NCI-H1092 treated with DMSO at 0.1 percent for 48 hours (cell line): ENCODE data around the gene CYP27C1.

Experiments used
- DNase-seq: peaks from one replicate; lab custom pipeline; 2025; lab: John Stamatoyannopoulos, UW

Gene CYP27C1

DNA sequence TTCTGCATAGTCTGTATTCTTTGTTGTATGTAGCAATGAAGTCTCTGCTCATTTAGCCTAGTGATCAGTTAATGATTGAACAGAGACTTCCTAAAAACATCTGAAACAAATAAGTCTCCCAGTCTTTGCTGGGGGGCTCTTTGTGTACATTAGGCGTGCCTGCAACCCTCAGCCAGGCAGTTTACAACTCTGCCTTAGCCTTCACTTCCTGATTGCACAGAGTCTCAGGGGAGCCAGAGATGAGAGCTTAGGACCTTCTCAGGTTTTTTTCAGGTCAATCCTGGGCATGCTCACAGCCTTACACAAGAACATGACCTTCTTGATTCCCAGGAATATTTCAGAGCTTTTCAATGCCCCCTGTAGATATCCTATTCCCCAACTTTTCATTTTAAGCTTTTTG, 69.1 kb downstream of the CYP27C1 start:
- no peak for DNase-seq

DNA sequence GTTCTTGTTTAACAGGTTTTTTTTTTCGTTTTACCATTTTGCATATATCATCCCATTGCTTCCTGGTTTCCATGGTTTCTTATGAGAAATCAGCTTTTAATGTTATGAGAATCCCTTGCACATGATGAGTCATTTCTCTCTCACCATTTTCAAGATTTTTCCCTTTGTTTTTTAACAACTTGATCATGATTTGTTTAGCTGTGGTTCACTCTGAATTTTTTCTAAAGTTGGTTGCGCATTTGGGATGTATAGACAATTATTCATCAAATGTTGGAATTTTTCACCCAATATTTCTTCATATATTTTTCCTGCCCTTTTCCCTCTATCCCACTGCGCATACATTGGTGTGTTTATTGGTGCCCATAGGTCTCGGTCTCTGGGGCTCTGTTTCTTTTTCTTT, 70.7 kb downstream of the CYP27C1 start:
- no peak for DNase-seq

DNA sequence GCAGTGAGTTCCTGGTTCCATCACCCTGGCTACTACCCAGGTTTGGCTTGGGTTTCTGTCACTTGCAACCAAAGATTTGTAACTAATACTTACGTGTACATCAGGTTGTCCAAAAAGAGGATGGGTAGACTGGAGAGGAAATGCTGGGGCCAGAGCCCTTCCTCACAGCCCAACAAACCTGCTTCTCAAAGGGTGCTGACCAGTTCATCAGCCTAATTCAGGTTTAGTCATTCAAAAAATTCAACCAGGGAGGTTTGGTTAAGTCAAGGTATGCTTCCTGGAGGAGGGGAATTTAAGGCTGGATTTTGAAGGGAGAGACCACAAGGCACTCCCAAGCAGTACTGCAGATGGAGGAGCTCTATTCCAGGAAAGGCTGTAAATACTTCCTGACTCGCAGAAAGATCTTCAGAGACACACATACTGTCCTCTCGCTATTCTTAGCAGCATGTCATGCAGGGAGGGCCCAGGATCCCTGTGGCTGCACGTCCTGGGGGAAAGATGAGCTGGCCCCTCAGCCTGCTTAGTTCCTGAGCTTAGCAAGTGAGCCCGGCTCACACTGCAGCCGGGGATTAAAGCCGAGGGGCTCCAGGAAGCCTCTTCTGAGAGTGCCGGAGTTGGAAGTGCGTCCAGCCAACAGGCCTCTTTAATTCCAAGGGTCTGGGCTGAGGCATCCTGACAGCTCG, 73.1 kb downstream of the CYP27C1 start:
- DNase-seq, result no peak

DNA sequence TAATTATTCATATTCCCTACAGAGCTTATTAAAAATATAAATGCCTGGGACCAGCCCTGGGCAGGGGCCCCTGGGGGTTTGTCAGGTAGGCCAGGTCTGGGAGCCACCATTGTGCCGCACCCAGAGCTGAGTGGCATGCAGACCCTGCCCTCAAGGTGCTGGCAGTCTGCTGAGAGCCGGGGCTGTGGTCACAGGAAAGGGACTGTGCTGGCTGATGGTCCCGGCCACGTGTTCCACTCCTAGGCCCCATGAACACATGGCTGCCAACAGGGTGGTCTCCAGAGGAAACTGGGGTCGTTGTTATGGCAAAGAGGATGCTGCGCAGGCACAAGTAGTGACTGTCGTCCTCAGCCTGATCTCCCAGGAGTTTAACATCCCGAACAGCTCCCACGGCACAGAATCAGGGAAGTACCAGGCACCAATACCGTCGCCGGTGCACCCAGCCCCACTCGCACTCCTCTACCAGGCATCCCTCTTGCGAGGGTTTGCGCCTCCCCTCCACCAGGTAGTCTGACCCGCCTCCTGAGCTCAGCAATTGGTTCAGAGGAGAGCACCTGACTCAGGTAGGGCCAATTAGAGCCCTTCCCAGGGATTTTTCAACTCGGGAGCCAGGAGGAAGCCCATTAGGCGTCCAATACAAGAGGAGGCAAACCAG, 73.9 kb downstream of the CYP27C1 start:
- no peak for DNase-seq

DNA sequence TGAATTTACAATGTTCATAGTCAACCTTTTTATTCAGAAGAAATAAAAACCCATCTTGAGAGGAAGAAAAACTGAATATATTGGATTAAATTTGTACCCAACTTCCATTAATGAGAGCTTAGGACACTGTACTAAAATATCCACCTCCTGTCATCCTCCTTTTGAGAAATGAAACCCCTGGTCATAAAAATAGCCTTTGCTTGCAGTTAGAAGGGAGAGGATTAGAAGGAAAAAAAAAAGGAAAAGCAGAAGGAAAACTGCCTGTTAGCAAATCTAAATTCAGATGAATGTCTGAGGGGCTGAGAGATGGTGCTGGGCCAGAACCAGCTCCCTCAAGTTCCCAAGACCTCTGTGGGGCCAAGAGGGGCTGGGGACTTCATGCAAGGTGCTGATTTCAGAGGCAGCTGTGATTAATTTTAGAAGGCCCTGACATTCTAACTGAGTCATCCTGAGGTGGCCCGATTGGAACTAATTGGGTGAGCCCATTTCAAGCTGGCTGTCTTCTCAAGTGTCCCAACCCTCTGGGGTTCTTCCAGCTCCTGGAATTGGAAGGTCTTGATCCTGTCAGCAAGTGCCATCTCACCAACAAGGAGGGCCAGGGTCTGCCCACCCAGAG, 74.7 kb downstream of the CYP27C1 start:
- no peak for DNase-seq

DNA sequence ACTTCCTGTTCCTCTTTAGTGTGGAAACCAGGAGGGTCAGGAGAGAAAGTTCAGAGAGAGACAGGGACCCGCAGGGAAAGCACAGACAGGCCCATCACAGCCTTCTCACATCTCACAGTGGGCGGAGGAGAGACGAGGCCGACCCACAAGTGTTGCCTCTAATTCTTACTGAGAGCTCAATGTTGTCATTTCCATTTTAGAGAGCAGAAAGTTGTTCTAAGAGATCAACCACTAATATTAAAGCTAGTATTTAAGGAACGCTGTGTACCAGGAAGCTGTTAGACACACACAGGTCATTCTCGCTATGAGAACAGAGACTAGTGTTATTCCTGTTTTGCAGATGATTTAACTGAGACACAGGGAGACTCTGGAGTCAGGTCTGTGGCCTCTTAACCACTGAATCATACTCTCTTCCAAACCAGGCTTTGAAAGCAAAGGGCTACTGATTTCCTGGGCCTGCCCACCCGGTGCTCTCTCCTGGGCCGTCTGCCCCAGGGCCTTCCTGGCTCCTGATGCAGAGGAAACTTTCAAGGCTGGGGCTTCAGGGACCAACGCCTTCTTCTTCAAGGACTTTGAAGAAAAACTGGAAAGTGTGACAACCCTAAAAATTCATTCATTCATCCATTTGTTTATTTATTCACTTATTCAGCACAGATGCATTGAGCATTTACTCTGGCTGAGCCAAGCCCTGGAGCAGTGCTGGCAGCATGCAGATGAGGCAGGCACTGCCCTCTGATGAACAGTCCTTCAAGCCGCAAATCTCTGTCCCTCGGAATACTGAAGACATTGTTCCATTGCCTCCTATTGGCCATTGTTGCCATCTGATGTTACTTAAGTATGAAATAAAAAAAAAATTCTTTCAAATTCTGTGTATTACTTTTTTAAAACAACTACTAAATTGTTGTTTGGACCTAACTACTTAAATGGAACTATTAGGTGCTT, 76.0 kb downstream of the CYP27C1 start:
- no peak for DNase-seq

DNA sequence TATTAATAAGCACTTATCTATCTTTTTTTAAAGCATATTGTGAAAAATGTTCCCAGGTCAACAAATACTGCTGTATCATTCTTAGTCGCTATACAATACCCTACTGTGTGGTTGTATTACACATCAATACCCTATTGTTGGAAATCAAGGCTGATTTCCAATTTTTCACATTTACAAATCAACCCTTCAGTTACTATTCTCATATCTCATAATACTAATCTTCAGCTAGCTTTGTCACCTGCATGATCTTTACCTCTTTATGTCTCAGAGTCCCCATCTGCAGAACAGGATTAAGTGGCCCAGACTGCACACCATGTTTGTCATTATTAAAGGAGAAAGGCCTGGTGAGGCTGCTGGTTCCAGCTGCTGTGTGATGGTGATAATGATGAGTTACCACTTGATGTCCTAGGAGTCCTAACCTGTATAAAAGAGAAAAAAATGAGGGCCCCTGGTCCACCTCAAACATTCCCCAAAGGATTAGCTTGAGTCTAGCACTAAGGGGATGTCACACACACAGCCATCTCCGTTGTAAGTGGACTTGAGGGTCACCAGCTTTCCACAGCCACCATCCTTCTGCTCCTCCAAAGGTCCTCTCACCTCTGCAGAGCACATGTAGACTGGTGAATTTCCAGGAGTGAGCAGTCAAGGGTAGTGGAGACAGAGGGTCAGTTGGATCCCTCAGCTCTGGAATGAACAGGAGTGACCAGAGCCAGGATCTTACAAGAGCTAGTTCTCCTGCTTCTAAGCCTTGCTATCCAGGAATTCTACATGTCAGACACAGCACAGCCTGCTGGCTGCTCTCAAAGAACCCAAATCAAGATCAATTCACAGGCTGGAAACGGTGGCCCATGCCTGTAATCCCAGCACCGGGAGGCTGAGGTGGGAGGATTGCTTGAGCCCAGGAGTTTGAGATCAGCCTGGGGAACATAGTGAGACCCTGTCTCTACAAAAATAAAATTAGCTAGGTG, 77.2 kb downstream of the CYP27C1 start:
- DNase-seq, result no peak

DNA sequence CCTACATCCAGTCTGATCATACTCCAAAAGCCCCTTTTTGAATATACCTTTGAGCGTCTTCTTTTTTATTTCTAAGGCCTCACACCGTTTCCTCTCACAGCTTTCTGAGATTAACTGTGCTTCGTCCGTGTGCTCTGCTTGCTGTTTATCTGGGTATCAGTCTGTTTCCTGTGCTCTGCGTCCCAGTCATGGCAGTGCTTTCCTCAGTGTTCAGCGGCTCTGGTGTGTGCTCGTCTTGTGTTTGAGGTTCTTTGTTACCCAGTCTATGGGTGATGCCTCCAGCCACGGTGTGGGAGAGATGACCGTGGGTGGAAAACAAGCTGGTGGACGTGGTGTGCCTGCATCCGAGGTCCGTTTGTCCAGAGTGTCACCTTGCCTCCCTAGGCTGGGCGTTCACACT, 79.6 kb downstream of the CYP27C1 start:
- no peak for DNase-seq

DNA sequence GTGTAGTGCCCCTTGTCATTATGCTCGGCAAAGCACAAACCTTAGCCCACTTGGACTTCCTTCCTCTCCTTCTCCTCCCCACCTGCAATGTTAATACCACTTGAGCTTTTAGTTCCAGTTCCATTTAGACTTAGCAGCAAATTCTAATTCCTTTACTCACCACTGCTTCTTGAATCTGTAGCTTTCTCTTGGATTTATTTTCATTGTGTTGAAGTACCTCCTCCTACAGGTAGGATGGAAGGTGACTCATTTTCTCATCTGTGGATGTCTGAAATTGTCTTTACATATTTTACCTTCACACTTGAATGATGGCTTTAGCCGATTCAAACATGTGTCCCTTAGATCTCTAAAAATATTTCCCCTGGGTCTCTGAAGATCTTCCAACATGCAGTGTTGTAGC, 80.3 kb downstream of the CYP27C1 start:
- no peak for DNase-seq

DNA sequence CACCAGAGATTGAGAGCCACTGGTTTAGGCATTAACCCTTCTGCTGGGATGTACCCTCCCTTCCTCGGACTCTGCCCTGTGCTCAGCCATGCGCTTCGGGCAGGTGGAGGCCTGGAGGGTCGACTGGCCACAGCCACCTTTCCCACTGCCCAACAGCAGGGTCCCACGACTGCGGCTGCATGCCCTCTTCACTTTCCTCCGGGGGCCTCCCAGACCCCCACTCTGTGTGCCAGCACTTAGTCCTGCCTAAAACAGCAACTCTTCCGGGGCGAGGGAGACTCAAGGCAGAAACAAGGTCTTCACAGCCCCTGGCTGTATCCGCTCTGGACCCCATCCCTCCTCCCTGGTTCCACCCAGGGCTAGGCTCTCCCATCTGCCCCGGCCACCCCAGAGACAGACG, 81.8 kb downstream of the CYP27C1 start:
- no peak for DNase-seq

DNA sequence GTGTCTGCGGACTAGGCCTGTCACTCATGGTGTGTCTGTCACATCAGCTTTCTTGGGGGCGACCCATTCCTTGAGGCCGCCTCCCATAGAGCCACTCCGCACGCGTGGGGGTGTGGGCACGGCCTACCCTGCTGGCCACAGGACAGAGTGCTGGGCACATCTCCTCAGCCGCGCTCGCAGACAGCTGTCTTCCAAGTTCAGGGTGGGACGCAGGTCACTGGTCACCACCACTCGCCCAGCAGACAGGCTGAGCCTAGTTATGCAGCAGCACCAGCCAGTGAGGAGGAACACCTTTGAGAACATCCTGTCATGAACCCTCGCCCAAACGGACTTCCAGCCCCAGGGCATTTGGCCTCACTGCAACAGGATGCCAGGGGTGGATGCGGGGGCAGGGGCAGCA, 82.4 kb downstream of the CYP27C1 start:
- no peak for DNase-seq

DNA sequence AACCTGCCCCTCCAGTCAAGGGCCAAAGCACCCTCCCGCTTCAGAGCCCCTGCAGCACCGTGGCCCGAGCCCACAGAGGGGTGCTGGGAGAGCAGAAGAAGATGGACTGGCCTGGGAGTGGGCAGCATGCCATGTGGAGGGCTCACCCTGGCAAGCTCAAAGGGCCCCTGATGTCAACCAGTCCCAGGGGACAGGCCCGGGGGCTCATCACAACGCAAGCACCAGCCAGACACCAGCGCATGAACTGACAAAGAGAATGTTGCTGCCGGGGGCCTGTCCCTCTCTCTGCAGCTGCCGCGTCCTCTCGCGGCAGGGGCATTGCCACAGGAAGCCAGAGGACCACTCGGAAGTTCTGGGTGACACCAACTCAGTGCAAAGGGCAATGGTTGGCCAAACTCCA, 82.9 kb downstream of the CYP27C1 start:
- no peak for DNase-seq

DNA sequence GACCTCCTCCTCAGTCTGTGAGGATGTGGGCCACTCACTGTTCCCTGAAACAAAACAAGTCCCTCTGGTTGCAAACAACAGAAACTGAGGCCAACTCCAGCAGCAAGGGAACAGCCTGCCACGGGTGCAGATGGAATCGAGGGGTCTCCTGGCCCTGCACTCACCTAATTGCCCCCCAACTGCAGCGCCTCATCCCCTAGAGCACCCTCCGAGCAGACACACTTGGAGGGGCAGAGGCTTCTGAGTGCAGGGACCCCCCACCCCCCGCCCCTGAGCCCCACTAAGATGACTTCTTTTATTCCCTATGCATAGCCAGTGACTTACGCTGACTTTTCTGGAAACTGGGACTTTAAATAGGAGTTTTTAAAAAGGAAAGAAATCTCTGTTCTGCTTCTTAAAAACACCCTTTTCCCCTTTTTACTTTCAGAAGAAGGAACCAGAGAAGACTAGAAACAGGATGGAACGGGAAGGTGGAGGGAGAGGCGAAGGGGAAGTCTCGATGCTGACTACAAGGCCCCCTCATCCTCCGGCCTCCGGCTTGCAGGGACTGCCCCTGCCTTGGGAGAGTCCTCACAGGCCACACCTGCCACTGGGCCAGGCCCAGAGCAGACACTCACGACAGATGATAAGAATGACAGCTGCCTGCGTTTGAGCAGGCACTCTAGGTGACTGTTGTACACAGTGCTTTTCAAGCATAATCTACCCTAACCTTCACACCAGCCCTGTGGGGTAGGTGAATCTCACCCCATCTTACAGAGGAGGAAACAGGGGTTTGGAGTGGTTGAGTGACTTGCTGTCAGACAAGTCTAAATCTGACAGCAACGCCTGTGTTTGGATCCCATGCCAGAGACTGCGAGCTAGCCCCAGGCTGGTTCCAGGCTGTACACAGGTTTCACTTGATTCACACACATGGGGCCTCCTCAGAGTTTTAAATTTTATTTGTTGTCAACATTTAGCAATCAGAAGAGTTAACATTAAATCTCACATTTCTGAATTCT, 85.0 kb downstream of the CYP27C1 start:
- DNase-seq, result no peak

DNA sequence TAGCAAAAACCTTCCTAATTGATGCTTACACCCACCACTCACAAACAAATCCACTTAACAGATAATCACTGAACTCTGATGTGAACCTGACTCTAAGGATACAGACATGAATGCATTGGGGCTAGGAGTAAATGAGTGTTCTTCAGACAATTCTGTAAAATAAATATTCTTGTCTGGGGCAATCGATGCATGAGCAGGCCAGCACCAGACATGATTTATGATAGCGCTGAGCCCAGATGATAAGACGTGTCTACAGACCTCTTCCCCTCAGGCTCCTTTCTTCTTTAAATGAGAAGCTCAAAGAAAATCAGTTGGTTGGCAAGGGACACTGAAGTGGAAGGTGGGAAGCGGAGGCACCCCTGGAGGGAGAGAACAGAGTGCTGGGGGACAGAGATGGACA, 85.9 kb downstream of the CYP27C1 start:
- no peak for DNase-seq
